B cell (primary cell): ENCODE measurements around the gene COG4. TPM values are rescaled to one million over a fixed set of nuclear protein-coding genes. Genes with fewer than 3 reads are reported as not detected.

ENCODE experiments used
- ATAC-seq: fragments of 200-7000 bp; cut with Tn5 transposase; one replicate; pipeline ENCODE4 v1.10.0; 2021; ENCODE audit warnings: low read depth, mild to moderate bottlenecking, moderate number of reproducible peaks, moderate library complexity
- CTCF ChIA-PET: fragments of 350-600 bp; sonication (Branson Sonifier 250); formaldehyde crosslinking; loops from one replicate; lab custom pipeline; 2021; ENCODE audit warnings: antibody characterized with exemption, inconsistent platforms; lab: Charles Lee
- POLR2A ChIA-PET: fragments of 350-600 bp; sonication (Branson Sonifier 250); formaldehyde crosslinking; loops from one replicate; lab custom pipeline; 2021; ENCODE audit warnings: antibody characterized with exemption; lab: Charles Lee
- DNase-seq: peaks from one replicate; pipeline ENCODE4 v3.0.0; 2013
- H2AFZ ChIP-seq: 2 replicates; pipeline ENCODE4 v1.6.1; 2012; ENCODE audit warnings: mild to moderate bottlenecking, low read depth, low read length; ENCODE audit not compliant: insufficient read depth, poor library complexity, severe bottlenecking
- H3K27ac ChIP-seq, 2 donors: 1 replicate in 1 of 2; 2 replicates in 1 of 2; pipeline ENCODE4 v1.5.1; 2012 to 2013; ENCODE audit warnings: low read length in 2 of 2, mild to moderate bottlenecking in 2 of 2, moderate library complexity in 1 of 2
- H3K27me3 ChIP-seq, 4 experiments: fragments of 200-600 bp in 1 of 4; sonication (generic) in 1 of 4; replicated peaks in 1 of 4; 1 replicate in 2 of 4; 2 replicates in 2 of 4; pipeline versions ENCODE4 v1.6.1 to v1.7.0; 2013 to 2016; ENCODE audit warnings: low read length in 3 of 4, mild to moderate bottlenecking in 2 of 4, mixed read lengths in 1 of 4, moderate library complexity in 1 of 4; ENCODE audit not compliant: insufficient read depth in 4 of 4, control insufficient read depth in 3 of 4; ENCODE audit errors: control extremely low read depth in 1 of 4
- H3K36me3 ChIP-seq, 2 experiments: replicated peaks in 1 of 2; 1 replicate in 1 of 2; 2 replicates in 1 of 2; pipeline versions ENCODE4 v1.6.1 to v1.7.1; 2013; ENCODE audit warnings: low read length in 1 of 2; ENCODE audit not compliant: insufficient read depth in 2 of 2, control insufficient read depth in 1 of 2; ENCODE audit errors: control extremely low read depth in 1 of 2, extremely low read depth in 1 of 2
- H3K4me1 ChIP-seq, 2 donors: fragments of 200-600 bp in 1 of 2; sonication (generic) in 1 of 2; 1 replicate in 1 of 2; 2 replicates in 1 of 2; pipeline versions ENCODE4 v1.5.1 to v1.6.1; 2013 to 2017; ENCODE audit warnings: low read length in 2 of 2; ENCODE audit not compliant: control insufficient read depth in 2 of 2, insufficient read depth in 2 of 2
- H3K4me2 ChIP-seq: replicated peaks from 2 replicates; pipeline ENCODE3; 2012; ENCODE audit warnings: mild to moderate bottlenecking, low read depth, low read length; ENCODE audit not compliant: poor library complexity, severe bottlenecking
- H3K4me3 ChIP-seq, 5 experiments: fragments of 200-600 bp in 1 of 5; sonication (generic) in 1 of 5; 1 replicate in 3 of 5; 2 replicates in 2 of 5; pipeline versions ENCODE4 v1.5.1 to v1.7.0; 2011 to 2016; ENCODE audit warnings: low read length in 4 of 5, mild to moderate bottlenecking in 4 of 5, low read depth in 2 of 5, control low read depth in 1 of 5, moderate library complexity in 1 of 5; ENCODE audit not compliant: insufficient read depth in 1 of 5; ENCODE audit errors: control extremely low read depth in 1 of 5, extremely low read depth in 1 of 5
- H3K79me2 ChIP-seq: fragments of 200-600 bp; sonication (generic); one replicate; pipeline ENCODE4 v1.6.0; 2016; ENCODE audit warnings: low read length; ENCODE audit not compliant: control insufficient read depth, insufficient read depth
- H3K9ac ChIP-seq: fragments of 200-600 bp; sonication (generic); 2 replicates; pipeline ENCODE4 v1.6.1; 2017; ENCODE audit warnings: mild to moderate bottlenecking, low read length, moderate library complexity
- H3K9me3 ChIP-seq, 3 donors: one replicate each; pipeline versions ENCODE4 v1.6.1 to v1.7.1; 2013; ENCODE audit warnings: low read length in 2 of 3; ENCODE audit not compliant: control insufficient read depth in 2 of 3, insufficient read depth in 1 of 3; ENCODE audit errors: control extremely low read depth in 1 of 3
- H4K20me1 ChIP-seq: 2 replicates; pipeline ENCODE4 v1.6.0; 2012; ENCODE audit warnings: mild to moderate bottlenecking, low read length; ENCODE audit not compliant: insufficient read depth, control insufficient read depth, poor library complexity, severe bottlenecking
- H3K27ac Mint-ChIP-seq: one replicate; pipeline ENCODE4 v1.8.0; 2021; ENCODE audit warnings: mixed read lengths
- H3K27me3 Mint-ChIP-seq: one replicate; pipeline ENCODE4 v1.8.0; 2021; ENCODE audit warnings: mixed read lengths
- H3K4me1 Mint-ChIP-seq: one replicate; pipeline ENCODE4 v1.8.0; 2021; ENCODE audit warnings: mixed read lengths
- H3K4me3 Mint-ChIP-seq: one replicate; pipeline ENCODE4 v1.8.0; 2021; ENCODE audit warnings: mixed read lengths
- H3K9me3 Mint-ChIP-seq: one replicate; pipeline ENCODE4 v1.8.0; 2022; ENCODE audit warnings: mixed read lengths; ENCODE audit not compliant: insufficient read depth
- CTCF ChIP-seq: fragments of 200-600 bp; IDR thresholded peaks from one replicate; pipeline ENCODE4 v1.8.0; 2022; ENCODE audit warnings: antibody characterized with exemption, mild to moderate bottlenecking
- EZH2 ChIP-seq: IDR thresholded peaks from 2 replicates; pipeline ENCODE4 v1.6.1; 2012; ENCODE audit warnings: borderline replicate concordance, low read depth, mild to moderate bottlenecking, moderate library complexity, low read length; ENCODE audit not compliant: insufficient read depth, poor library complexity, severe bottlenecking
- WGBS: methylation state at CpG from one replicate; pipeline ENCODE4 v1.1.5; 2013; ENCODE audit warnings: missing lambda C conversion rate; ENCODE audit not compliant: insufficient coverage; 5-methylcytosine and 5-hydroxymethylcytosine counted together
- intact Hi-C: fragments of 100-400 bp; cut with micrococcal nuclease; formaldehyde crosslinking; loops from one replicate; pipeline ENCODE4 v1.10.0; 2022
- polyA plus RNA-seq: library from polyadenylated mRNA; depleted of rRNA; stranded (reverse); fragments of >200 nt; gene quantifications from 2 replicates; pipeline ENCODE4 v1.2.3, GENCODE V29; 2012
- total RNA-seq, 2 donors: library from RNA; stranded (reverse); fragments of 120-200 nt in 1 of 2; gene quantifications; 1 replicate in 1 of 2; 2 replicates in 1 of 2; pipeline versions ENCODE4 v1.2.3 to v1.2.4, GENCODE V29; 2013 to 2022

COG4 gene
- total and polyA plus RNA-seq, 2 donors (not counting 1 experiment from before 2014, with no cell fraction given): 49.4 to 60.6 TPM

DNA sequence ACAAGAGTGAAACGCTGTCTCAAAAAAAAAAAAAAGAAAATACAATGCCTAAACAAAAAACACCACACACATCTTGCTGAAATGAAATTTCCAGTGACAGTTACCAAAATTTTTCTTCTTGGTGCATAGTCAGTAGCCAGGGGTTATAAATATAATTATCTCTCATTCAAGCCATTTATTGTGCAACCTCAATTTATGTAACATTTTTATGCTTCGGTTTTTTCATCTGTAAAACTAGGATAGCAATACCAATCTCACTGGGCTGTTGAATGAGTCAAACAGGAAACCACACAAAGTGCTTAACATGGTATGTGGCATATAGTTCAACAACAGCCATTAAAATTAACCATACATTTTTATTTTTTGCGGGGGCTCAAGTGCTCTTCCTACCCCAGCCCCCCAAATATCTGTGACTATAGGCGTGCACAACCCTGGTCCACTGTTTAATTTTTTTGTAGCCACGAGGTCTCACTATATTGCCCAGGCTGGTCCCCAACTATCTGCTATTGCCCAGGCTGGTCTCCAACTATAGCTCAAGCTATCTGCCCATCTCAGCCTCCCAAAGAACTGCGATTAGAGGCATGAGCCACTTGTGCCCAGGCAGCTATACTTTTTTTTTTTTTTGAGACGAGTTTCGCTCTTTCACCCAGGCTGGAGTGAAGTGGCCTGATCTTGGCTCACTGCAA lies 2.6 kb downstream of the COG4 start:
- H3K9ac ChIP-seq: no peak overlapping the region

More for the DNA sequence above, 2.6 kb downstream of the COG4 start:
- H3K27ac ChIP-seq: no peak overlapping the region
- peaks cover 4 to 26% of the 10 kb centered on the region in 2 experiments for H3K36me3 ChIP-seq
- WGBS: 40% methylated on average over 6 of the region's 8 CpGs
- intact Hi-C loops: loop anchor here (5.0 to 10.0 kb wide), 3 partner anchors 68 to 1484 kb away; partner anchors contain the start of genes AARS1, DHODH, FCSK and PKD1L3
- ATAC-seq (no peak), DNase-seq (no peak)
- H3K27me3 ChIP-seq: no peaks in the 10 kb centered on the region
- no peak overlapping the region for H3K4me2 ChIP-seq
- H3K4me1 ChIP-seq: peaks cover 17 to 23% of the 10 kb centered on the region in 2 donors
- H3K27ac Mint-ChIP-seq: no peak overlapping the region
- no peaks in the 10 kb centered on the region for H4K20me1 ChIP-seq
- H3K4me3 ChIP-seq: no peak overlapping the region
- H3K4me3 Mint-ChIP-seq: peak overlapping the region; percentile 2
- TF ChIP-seq EZH2: no peak
- TF ChIP-seq CTCF: no peak
- no peak overlapping the region for H2AFZ ChIP-seq
- ChIA-PET CTCF (no interaction called here), POLR2A (interaction anchor here (0.6 to 0.8 kb wide), 2 partner anchors 75 to 174 kb away, joined by 6 to 10 read pairs; partner anchors contain the start of gene DDX19A)
- H3K4me1 Mint-ChIP-seq: peaks cover 28% of the 10 kb centered on the region
- H3K27me3 Mint-ChIP-seq: no peaks in the 10 kb centered on the region
- H3K9me3 ChIP-seq: no peaks in the 10 kb centered on the region
- H3K79me2 ChIP-seq: peaks cover 58% of the 10 kb centered on the region
- H3K9me3 Mint-ChIP-seq: no peaks in the 10 kb centered on the region
